Activated CD4-positive, alpha-beta T cell treated with anti-CD3 and anti-CD28 coated beads, Interleukin-2, amount 50 U/mL, for 16 hours (primary cell): ENCODE measurements around the gene PITHD1.
"Not testable (repeated sequence)": the region's sequence is repeated elsewhere in the genome, so short reads cannot be mapped to it uniquely, and the experiment has no call there.

Experiments used
- DNase-seq: peaks from one replicate; pipeline ENCODE4 v3.0.0-alpha.2; 2020

The PITHD1 gene

GRCh38 chr1:23827717-23828116 lies 49.5 kb downstream of the PITHD1 start:
- no peak for DNase-seq

DNA sequence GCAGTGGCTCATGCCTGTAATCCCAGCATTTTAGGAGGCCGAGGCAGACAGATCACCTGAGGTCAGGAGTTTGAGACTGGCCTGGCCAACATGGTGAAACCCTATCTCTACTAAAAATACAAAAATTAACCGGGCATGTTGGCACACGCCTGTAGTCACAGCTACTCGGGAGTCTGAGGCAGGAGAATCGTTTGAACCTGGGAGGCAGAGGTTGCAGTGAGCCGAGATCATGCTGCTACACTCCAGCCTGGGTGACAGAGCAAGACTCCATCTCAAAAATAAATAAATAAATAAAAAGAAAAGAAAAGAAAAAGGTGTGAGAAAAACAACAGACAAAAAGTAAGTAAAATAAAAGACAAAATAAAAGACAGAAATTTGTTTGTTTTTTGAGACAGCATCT lies 55.9 kb downstream of the PITHD1 start:
- DNase-seq, result not testable (repeated sequence)

DNA sequence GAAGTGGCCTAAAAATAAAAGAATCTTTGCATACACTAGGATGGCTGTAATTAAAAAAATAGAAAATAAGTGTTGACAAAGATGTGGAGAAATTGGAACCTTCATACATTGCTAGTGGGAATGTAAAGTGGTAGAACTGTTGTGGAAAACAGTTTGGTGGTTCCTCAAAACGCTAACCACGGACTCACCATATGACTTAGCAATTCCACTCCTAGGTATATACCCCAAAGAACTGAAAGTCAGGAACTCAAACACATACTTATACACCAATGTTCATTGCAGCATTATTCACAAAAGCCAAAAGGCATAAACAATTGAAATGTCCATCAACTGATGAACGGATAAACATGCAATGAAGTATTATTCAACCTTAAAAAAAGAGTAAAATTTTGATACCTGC lies 57.8 kb downstream of the PITHD1 start:
- DNase-seq, result peak; percentile 23
